HCT116 (cell line): ENCODE data around the gene KNSTRN. TPM values are rescaled to one million over a fixed set of nuclear protein-coding genes. Genes with fewer than 3 reads are reported as not detected.

Experiments used
- ATAC-seq: fragments of 200-7000 bp; cut with Tn5 transposase; 2 replicates; pipeline ENCODE4 v1.9.1; 2020; ENCODE audit warnings: mild to moderate bottlenecking, moderate library complexity
- BruUV-seq: library from RNA; stranded (reverse); fragments of 400-500 nt; replicated peaks from 2 replicates; lab custom pipeline; 2021; lab: Mats Ljungman, UMichigan
- CTCF ChIA-PET: fragments of 300-600 bp; sonication (Branson Sonifier 250); formaldehyde crosslinking; loops from one replicate; lab custom pipeline; 2021; ENCODE audit warnings: antibody characterized with exemption; lab: Charles Lee
- POLR2A ChIA-PET: fragments of 300-600, 350-600 bp; sonication (Branson Sonifier 250); formaldehyde crosslinking; loops from one replicate; lab custom pipeline; 2021; ENCODE audit warnings: antibody characterized with exemption; lab: Charles Lee
- RAD21 ChIA-PET, 2 experiments: fragments of 300-600 bp; sonication (Branson Sonifier 250); formaldehyde crosslinking; loops; one replicate each; lab custom pipeline; 2023; ENCODE audit warnings: low total read pairs in 2 of 2; ENCODE audit not compliant: uncharacterized antibody in 2 of 2, unreplicated experiment in 2 of 2, low non-redundant PET in 1 of 2; lab: Charles Lee
- DNase-seq: peaks from one replicate; pipeline ENCODE4 v3.0.0-alpha.2; 2010; ENCODE audit warnings: low read depth, low spot score
- H2AFZ ChIP-seq: fragments of 200-600 bp; shearing (Covaris generic), sonication (generic); 2 replicates; pipeline ENCODE4 v1.6.1; 2017; ENCODE audit warnings: low read depth, mixed run types, mixed read lengths, antibody characterized with exemption, low read length; ENCODE audit not compliant: poor library complexity, severe bottlenecking
- H3K27ac ChIP-seq: 2 replicates; pipeline ENCODE4 v1.5.1; 2012; ENCODE audit warnings: low read depth, low read length
- H3K27me3 ChIP-seq: fragments of 200-600 bp; sonication (generic); 2 replicates; pipeline ENCODE4 v1.6.1; 2016; ENCODE audit warnings: mixed run types, low read length, mixed read lengths; ENCODE audit not compliant: insufficient read depth
- H3K36me3 ChIP-seq, 2 experiments: fragments of 200-500 bp in 1 of 2; fragments of 200-600 bp in 1 of 2; sonication (Bioruptor generic) in 1 of 2; sonication (generic) in 1 of 2; 2 replicates each; pipeline versions ENCODE4 v1.5.1 to v1.6.1; 2014 to 2016; ENCODE audit warnings: low read length in 2 of 2, inconsistent platforms in 1 of 2, mixed read lengths in 1 of 2, mixed run types in 1 of 2; ENCODE audit not compliant: insufficient read depth in 2 of 2, control insufficient read depth in 1 of 2
- H3K4me1 ChIP-seq, 2 experiments: fragments of 200-600 bp in 1 of 2; sonication (generic) in 1 of 2; 2 replicates each; pipeline versions ENCODE4 v1.5.1 to v1.6.1; 2012 to 2017; ENCODE audit warnings: low read length in 2 of 2, inconsistent platforms in 1 of 2, mild to moderate bottlenecking in 1 of 2, mixed read lengths in 1 of 2, mixed run types in 1 of 2, moderate library complexity in 1 of 2; ENCODE audit not compliant: insufficient read depth in 2 of 2, control insufficient read depth in 1 of 2
- H3K4me2 ChIP-seq: fragments of 200-600 bp; sonication (generic); 2 replicates; pipeline ENCODE4 v1.6.1; 2017; ENCODE audit warnings: mixed run types, low read length, mixed read lengths
- H3K4me3 ChIP-seq, 2 experiments: fragments of 200-600 bp in 1 of 2; sonication (generic) in 1 of 2; replicated peaks in 1 of 2; 2 replicates each; pipeline ENCODE4 v1.5.1; 2011 to 2016; ENCODE audit warnings: low read length in 2 of 2, control low read depth in 1 of 2, low read depth in 1 of 2, mild to moderate bottlenecking in 1 of 2, mixed read lengths in 1 of 2, mixed run types in 1 of 2
- H3K79me2 ChIP-seq: fragments of 200-600 bp; sonication (generic); 2 replicates; pipeline ENCODE4 v1.6.1; 2017; ENCODE audit warnings: mild to moderate bottlenecking, mixed run types, low read length, moderate library complexity, mixed read lengths; ENCODE audit not compliant: insufficient read depth
- H3K9ac ChIP-seq: fragments of 200-600 bp; sonication (generic); 2 replicates; pipeline ENCODE4 v1.6.1; 2016; ENCODE audit warnings: low read length, mixed read lengths
- H3K9me2 ChIP-seq: fragments of 200-600 bp; sonication (generic), shearing (Covaris generic); 2 replicates; pipeline ENCODE4 v1.6.1; 2017; ENCODE audit warnings: mixed run types, mild to moderate bottlenecking, moderate library complexity; ENCODE audit not compliant: insufficient read depth
- H3K9me3 ChIP-seq, 2 experiments: fragments of 200-500 bp in 1 of 2; fragments of 200-600 bp in 1 of 2; sonication (Bioruptor generic) in 1 of 2; sonication (generic) in 1 of 2; 2 replicates each; pipeline ENCODE4 v1.6.1; 2014 to 2017; ENCODE audit warnings: low read length in 2 of 2, mixed read lengths in 2 of 2, inconsistent platforms in 1 of 2, low read depth in 1 of 2, mild to moderate bottlenecking in 1 of 2, mixed run types in 1 of 2, moderate library complexity in 1 of 2; ENCODE audit not compliant: control insufficient read depth in 1 of 2, insufficient read depth in 1 of 2
- H4K20me1 ChIP-seq: fragments of 200-600 bp; sonication (generic), shearing (Covaris generic); 2 replicates; pipeline ENCODE4 v1.6.1; 2017; ENCODE audit warnings: mixed run types, mild to moderate bottlenecking, moderate library complexity; ENCODE audit not compliant: insufficient read depth
- CBX3 ChIP-seq: IDR thresholded peaks from 2 replicates; pipeline ENCODE4 v1.6.1; 2012; ENCODE audit warnings: low read depth
- CEBPB ChIP-seq: IDR thresholded peaks from 2 replicates; pipeline ENCODE4 v1.6.1; 2012; ENCODE audit warnings: low read depth
- EGR1 ChIP-seq: IDR thresholded peaks from 2 replicates; pipeline ENCODE4 v1.6.1; 2012; ENCODE audit warnings: low read depth
- EZH2phosphoT487 ChIP-seq: fragments of 200-600 bp; IDR thresholded peaks from 2 replicates; pipeline ENCODE4 v1.6.1; 2018; ENCODE audit warnings: antibody characterized with exemption, borderline replicate concordance
- FOSL1 ChIP-seq: IDR thresholded peaks from 2 replicates; pipeline ENCODE4 v1.6.1; 2012; ENCODE audit warnings: low read depth
- JUND ChIP-seq: IDR thresholded peaks from 2 replicates; pipeline ENCODE4 v1.6.1; 2012
- POLR2A ChIP-seq: IDR thresholded peaks from 2 replicates; pipeline ENCODE4 v1.7.0; 2011; ENCODE audit warnings: borderline replicate concordance; ENCODE audit not compliant: insufficient read depth, insufficient read length; ENCODE audit errors: extremely low read depth
- POLR2AphosphoS5 ChIP-seq: IDR thresholded peaks from 2 replicates; pipeline ENCODE4 v1.6.1; 2011; ENCODE audit warnings: mild to moderate bottlenecking, low read depth, low read length, moderate library complexity
- RAD21 ChIP-seq: IDR thresholded peaks from 2 replicates; pipeline ENCODE4 v1.6.1; 2012; ENCODE audit warnings: low read depth, mild to moderate bottlenecking
- SP1 ChIP-seq: IDR thresholded peaks from 2 replicates; pipeline ENCODE4 v1.6.1; 2012; ENCODE audit warnings: low read depth
- SRF ChIP-seq: IDR thresholded peaks from 2 replicates; pipeline ENCODE4 v1.6.1; 2012; ENCODE audit warnings: low read depth
- TCF7L2 ChIP-seq: IDR thresholded peaks from 2 replicates; pipeline ENCODE4 v1.7.0; 2011; ENCODE audit warnings: borderline replicate concordance, inconsistent platforms; ENCODE audit not compliant: insufficient read depth, insufficient read length; ENCODE audit errors: extremely low read depth
- ZFX ChIP-seq: fragments of 450-650 bp; IDR thresholded peaks from 2 replicates; pipeline ENCODE4 v1.6.1; 2017
- ZNF274 ChIP-seq: fragments of 200-500 bp; sonication (Bioruptor generic); IDR thresholded peaks from 2 replicates; pipeline ENCODE4 v1.6.1; 2014; ENCODE audit warnings: mild to moderate bottlenecking, low read depth, low read length, inconsistent platforms
- intact Hi-C: fragments of 100-400 bp; cut with micrococcal nuclease; formaldehyde crosslinking; loops from 2 replicates; pipeline ENCODE4 v1.10.0; 2022
- total RNA-seq: library from RNA; stranded (reverse); gene quantifications from one replicate; pipeline ENCODE4 v1.2.1, GENCODE V29; 2021; ENCODE audit not compliant: unreplicated experiment
- TF ChIP-seq, protein P1 (sequence below): IDR thresholded peaks from 2 replicates; pipeline ENCODE4 v1.6.1; 2011; ENCODE audit warnings: mild to moderate bottlenecking, low read length, moderate library complexity; ENCODE audit not compliant: insufficient replicate concordance; ENCODE audit errors: extremely low read depth
- TF ChIP-seq, protein P2 (sequence below): IDR thresholded peaks from 2 replicates; pipeline ENCODE4 v1.6.1; 2012; ENCODE audit warnings: low read depth
- TF ChIP-seq, protein P3 (sequence below), 3 experiments: fragments of 200-600 bp in 1 of 3; sonication (generic) in 1 of 3; IDR thresholded peaks in 2 of 3; conservative IDR thresholded peaks in 1 of 3; 2 replicates each; pipeline ENCODE4 v1.5.1; 2012 to 2017; ENCODE audit warnings: low read depth in 2 of 3, low read length in 2 of 3, antibody characterized with exemption in 1 of 3, borderline replicate concordance in 1 of 3, control low read depth in 1 of 3, mild to moderate bottlenecking in 1 of 3, mixed read lengths in 1 of 3, mixed run types in 1 of 3, moderate library complexity in 1 of 3; ENCODE audit not compliant: insufficient read depth in 1 of 3
- TF ChIP-seq, protein P4 (sequence below): IDR thresholded peaks from 2 replicates; pipeline ENCODE4 v1.6.1; 2012

The KNSTRN gene
- total RNA-seq, 1 experiment from 2014 or later: 84.1 TPM

GRCh38 chr15:40365624-40366456 is 16.7 kb upstream of the KNSTRN start:
- CTCF ChIA-PET: no interaction called here
- H2AFZ ChIP-seq: no peak overlapping the region
- no TSS peak for BruUV-seq
- H3K9ac ChIP-seq: no peak overlapping the region
- no peaks in the 10 kb centered on the region for H3K9me3 ChIP-seq
- TF ChIP-seq SP1 (no peak), EZH2phosphoT487 (no peak), RAD21 (no peak), ZNF274 (no peak), EGR1 (no peak), SRF (no peak), POLR2AphosphoS5 (no peak), TCF7L2 (no peak), CBX3 (no peak), FOSL1 (no peak), ZFX (no peak), JUND (no peak), POLR2A (no peak), CEBPB (no peak)
- TF ChIP-seq, protein P1, sequence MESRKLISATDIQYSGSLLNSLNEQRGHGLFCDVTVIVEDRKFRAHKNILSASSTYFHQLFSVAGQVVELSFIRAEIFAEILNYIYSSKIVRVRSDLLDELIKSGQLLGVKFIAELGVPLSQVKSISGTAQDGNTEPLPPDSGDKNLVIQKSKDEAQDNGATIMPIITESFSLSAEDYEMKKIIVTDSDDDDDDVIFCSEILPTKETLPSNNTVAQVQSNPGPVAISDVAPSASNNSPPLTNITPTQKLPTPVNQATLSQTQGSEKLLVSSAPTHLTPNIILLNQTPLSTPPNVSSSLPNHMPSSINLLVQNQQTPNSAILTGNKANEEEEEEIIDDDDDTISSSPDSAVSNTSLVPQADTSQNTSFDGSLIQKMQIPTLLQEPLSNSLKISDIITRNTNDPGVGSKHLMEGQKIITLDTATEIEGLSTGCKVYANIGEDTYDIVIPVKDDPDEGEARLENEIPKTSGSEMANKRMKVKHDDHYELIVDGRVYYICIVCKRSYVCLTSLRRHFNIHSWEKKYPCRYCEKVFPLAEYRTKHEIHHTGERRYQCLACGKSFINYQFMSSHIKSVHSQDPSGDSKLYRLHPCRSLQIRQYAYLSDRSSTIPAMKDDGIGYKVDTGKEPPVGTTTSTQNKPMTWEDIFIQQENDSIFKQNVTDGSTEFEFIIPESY: no peak
- TF ChIP-seq, protein P2, sequence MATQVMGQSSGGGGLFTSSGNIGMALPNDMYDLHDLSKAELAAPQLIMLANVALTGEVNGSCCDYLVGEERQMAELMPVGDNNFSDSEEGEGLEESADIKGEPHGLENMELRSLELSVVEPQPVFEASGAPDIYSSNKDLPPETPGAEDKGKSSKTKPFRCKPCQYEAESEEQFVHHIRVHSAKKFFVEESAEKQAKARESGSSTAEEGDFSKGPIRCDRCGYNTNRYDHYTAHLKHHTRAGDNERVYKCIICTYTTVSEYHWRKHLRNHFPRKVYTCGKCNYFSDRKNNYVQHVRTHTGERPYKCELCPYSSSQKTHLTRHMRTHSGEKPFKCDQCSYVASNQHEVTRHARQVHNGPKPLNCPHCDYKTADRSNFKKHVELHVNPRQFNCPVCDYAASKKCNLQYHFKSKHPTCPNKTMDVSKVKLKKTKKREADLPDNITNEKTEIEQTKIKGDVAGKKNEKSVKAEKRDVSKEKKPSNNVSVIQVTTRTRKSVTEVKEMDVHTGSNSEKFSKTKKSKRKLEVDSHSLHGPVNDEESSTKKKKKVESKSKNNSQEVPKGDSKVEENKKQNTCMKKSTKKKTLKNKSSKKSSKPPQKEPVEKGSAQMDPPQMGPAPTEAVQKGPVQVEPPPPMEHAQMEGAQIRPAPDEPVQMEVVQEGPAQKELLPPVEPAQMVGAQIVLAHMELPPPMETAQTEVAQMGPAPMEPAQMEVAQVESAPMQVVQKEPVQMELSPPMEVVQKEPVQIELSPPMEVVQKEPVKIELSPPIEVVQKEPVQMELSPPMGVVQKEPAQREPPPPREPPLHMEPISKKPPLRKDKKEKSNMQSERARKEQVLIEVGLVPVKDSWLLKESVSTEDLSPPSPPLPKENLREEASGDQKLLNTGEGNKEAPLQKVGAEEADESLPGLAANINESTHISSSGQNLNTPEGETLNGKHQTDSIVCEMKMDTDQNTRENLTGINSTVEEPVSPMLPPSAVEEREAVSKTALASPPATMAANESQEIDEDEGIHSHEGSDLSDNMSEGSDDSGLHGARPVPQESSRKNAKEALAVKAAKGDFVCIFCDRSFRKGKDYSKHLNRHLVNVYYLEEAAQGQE: no peak
- TF ChIP-seq, protein P3, sequence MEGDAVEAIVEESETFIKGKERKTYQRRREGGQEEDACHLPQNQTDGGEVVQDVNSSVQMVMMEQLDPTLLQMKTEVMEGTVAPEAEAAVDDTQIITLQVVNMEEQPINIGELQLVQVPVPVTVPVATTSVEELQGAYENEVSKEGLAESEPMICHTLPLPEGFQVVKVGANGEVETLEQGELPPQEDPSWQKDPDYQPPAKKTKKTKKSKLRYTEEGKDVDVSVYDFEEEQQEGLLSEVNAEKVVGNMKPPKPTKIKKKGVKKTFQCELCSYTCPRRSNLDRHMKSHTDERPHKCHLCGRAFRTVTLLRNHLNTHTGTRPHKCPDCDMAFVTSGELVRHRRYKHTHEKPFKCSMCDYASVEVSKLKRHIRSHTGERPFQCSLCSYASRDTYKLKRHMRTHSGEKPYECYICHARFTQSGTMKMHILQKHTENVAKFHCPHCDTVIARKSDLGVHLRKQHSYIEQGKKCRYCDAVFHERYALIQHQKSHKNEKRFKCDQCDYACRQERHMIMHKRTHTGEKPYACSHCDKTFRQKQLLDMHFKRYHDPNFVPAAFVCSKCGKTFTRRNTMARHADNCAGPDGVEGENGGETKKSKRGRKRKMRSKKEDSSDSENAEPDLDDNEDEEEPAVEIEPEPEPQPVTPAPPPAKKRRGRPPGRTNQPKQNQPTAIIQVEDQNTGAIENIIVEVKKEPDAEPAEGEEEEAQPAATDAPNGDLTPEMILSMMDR (IDR thresholded peaks at IDR 0.05 in 2 of 3, conservative IDR thresholded peaks at IDR 0.05 in 1 of 3; ENCODE audit: borderline replicate concordance in 1 of 3, insufficient read depth in 1 of 3, low read depth in 2 of 3, low read length in 2 of 3): no peak
- TF ChIP-seq, protein P4, sequence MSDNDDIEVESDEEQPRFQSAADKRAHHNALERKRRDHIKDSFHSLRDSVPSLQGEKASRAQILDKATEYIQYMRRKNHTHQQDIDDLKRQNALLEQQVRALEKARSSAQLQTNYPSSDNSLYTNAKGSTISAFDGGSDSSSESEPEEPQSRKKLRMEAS: no peak
- TF ChIP-seq, all 23 proteins: peak for 0
- POLR2A ChIA-PET: no interaction called here
- no peaks in the 10 kb centered on the region for H3K27me3 ChIP-seq
- no peaks in the 10 kb centered on the region for H3K36me3 ChIP-seq
- H4K20me1 ChIP-seq: no peaks in the 10 kb centered on the region
- H3K27ac ChIP-seq: no peak overlapping the region
- H3K4me2 ChIP-seq: no peak overlapping the region
- RAD21 ChIA-PET: no interaction called here
- H3K9me2 ChIP-seq: no peaks in the 10 kb centered on the region
- no peak for DNase-seq
- no peak overlapping the region for H3K4me3 ChIP-seq
- no peak for ATAC-seq
- no peaks in the 10 kb centered on the region for H3K79me2 ChIP-seq
- intact Hi-C loops: no loop called here
- peaks cover 7 to 16% of the 10 kb centered on the region in 2 experiments; a peak in 3 of 4 replicates for H3K4me1 ChIP-seq
